ENCODE results near the gene CRADD. TPM values are rescaled to one million over a fixed set of nuclear protein-coding genes. Genes with fewer than 3 reads are reported as not detected.
A peak's percentile ranks its signal among the peaks of the same experiment; 100 is the strongest.
"Not testable (repeated sequence)": the region's sequence is repeated elsewhere in the genome, so short reads cannot be mapped to it uniquely, and the experiment has no call there.

CRADD gene
- total and polyA plus RNA-seq, 4 donors = 6.3 to 28.9 (median 16.6) TPM

DNA sequence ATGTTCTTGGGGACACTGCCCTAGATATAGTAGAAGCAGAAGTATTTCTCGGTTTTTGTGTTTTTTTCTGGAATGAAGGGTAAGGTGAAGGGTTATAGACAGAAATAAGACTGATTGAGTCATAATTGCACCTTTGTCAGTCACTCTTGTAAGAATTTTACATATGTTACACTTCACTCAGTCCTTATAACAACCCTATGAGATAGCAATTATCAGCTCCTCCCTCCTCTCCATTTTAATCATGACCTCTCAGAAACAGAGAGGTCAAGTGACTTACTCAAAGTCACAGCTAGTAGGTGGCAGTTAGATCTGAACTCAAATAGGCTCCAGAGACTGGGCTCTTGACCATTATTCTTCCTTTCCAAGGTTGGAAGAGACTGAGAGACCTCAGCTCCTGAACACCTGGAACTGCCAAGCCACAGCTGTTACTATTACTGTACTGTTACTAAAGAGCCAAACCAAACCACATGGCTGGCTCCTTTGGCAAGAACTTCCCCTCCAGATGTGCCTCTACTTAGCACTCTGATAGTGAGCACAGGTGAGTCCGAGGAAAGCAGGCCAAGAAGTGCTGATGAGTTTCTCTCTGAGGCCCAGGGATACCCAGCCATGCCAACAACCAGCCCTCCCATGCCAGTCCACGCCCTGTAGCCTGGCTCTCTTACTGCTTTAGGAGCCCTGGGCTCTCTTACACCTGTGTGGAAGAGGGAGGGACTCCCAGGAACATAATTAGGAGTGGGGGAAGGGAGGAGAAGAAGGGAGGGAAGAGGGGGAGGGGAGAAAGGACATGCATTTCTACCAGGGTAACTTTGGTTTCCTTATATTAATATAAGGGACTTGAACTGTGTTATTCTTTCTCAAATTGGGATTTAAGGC is 121.3 kb downstream of the CRADD start:
- ATAC-seq (ENCODE audit: insufficient read depth, low FRiP score) (no peak), DNase-seq (no peak)
- Histone ChIP-seq H3K9me3 (ENCODE audit: control insufficient read depth in 4 of 4, insufficient read depth in 3 of 4, low read length in 3 of 4) (no peaks in the 10 kb centered on the region), H3K9ac (ENCODE audit: insufficient read depth in 1 of 2, low read length in 2 of 2) (no peak overlapping the region), H3K36me3 (ENCODE audit: control insufficient read depth in 4 of 4, insufficient read depth in 4 of 4, low read length in 4 of 4) (no peaks in the 10 kb centered on the region), H3K4me3 (no peak overlapping the region), H3K4me1 (ENCODE audit: control insufficient read depth in 5 of 5, insufficient read depth in 5 of 5, low read length in 5 of 5) (peaks cover 3 to 32% (median 8%) of the 10 kb centered on the region in 5 donors), H3K27ac (ENCODE audit: low read depth in 1 of 2, low read length in 1 of 2) (peak overlapping the region in 1 of 2 donors; percentile 49), H3K27me3 (ENCODE audit: control insufficient read depth in 3 of 3, insufficient read depth in 3 of 3, low read length in 2 of 3) (no peaks in the 10 kb centered on the region)
- 78 to 88% methylated on average over 3 of the region's 3 CpGs for WGBS, 2 donors
- TF ChIP-seq CTCF (IDR thresholded peaks at IDR 0.05; ENCODE audit: control extremely low read depth, extremely low read depth) = no peak

DNA sequence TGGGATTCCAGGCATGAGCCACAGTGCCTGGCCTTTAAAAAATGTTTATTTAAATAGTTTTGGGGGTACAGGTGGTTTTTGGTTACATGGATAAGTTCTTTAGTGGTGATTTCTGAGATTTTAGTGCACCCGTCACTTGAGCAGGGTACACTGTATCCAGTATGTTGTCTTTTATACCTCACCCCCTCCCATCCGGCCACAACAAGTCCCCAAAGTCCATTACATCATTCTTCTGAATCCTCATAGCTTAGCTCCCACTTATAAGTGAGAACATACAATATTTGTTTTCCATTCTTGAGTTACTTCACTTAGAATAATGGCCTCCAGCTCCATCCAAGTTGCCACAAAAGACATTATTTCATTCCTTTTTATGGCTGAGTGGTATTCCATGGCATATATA is 124.5 kb downstream of the CRADD start:
- H3K4me3 ChIP-seq; H3K27me3 ChIP-seq (ENCODE audit: control insufficient read depth in 3 of 3, insufficient read depth in 3 of 3, low read length in 2 of 3); H3K36me3 ChIP-seq (ENCODE audit: control insufficient read depth in 4 of 4, insufficient read depth in 4 of 4, low read length in 4 of 4); H3K27ac ChIP-seq (ENCODE audit: low read depth in 1 of 2, low read length in 1 of 2); H3K9ac ChIP-seq (ENCODE audit: insufficient read depth in 1 of 2, low read length in 2 of 2); ATAC-seq (ENCODE audit: insufficient read depth, low FRiP score); H3K9me3 ChIP-seq (ENCODE audit: control insufficient read depth in 4 of 4, insufficient read depth in 3 of 4, low read length in 3 of 4); DNase-seq: not testable (repeated sequence)
- 85 to 86% methylated on average over 2 of the region's 2 CpGs for WGBS, 2 donors
- H3K4me1 ChIP-seq (ENCODE audit: control insufficient read depth in 5 of 5, insufficient read depth in 5 of 5, low read length in 5 of 5) = peaks cover 4 to 31% (median 12%) of the 10 kb centered on the region in 5 donors

DNA sequence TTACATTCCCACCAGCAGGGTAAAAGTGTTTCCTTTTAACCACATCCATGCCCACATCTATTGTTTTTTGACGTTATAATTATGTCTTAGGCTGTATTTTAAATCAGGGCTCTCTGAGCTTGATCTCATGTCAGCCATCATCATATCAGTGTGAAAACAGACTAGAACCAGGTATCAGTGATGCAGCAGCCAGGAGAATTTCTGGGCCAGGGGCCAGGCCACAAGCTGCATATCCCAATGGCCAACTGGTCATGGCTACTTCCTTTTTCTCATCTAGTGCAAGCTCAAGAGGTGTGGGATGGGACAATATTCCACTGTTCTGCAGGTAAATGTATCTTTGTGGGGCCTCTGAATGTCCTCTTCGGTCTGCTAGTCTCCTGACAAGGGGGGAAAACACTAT is 125.1 kb downstream of the CRADD start:
- H3K27ac ChIP-seq (ENCODE audit: low read depth in 1 of 2, low read length in 1 of 2) = peak overlapping the region in 1 of 2 donors; percentile 54
- WGBS, 2 donors = 85 to 94% methylated on average over 2 of the region's 2 CpGs

More for the DNA sequence above, 125.1 kb downstream of the CRADD start:
- Histone ChIP-seq H3K36me3 (ENCODE audit: control insufficient read depth in 4 of 4, insufficient read depth in 4 of 4, low read length in 4 of 4) (no peaks in the 10 kb centered on the region), H3K4me3 (no peak overlapping the region), H3K9me3 (ENCODE audit: control insufficient read depth in 4 of 4, insufficient read depth in 3 of 4, low read length in 3 of 4) (no peaks in the 10 kb centered on the region), H3K4me1 (ENCODE audit: control insufficient read depth in 5 of 5, insufficient read depth in 5 of 5, low read length in 5 of 5) (peaks cover 5 to 31% (median 12%) of the 10 kb centered on the region in 5 donors), H3K9ac (ENCODE audit: insufficient read depth in 1 of 2, low read length in 2 of 2) (no peak overlapping the region), H3K27me3 (ENCODE audit: control insufficient read depth in 3 of 3, insufficient read depth in 3 of 3, low read length in 2 of 3) (no peaks in the 10 kb centered on the region)
- ATAC-seq (ENCODE audit: insufficient read depth, low FRiP score) = no peak
- DNase-seq = no peak
- TF ChIP-seq CTCF (IDR thresholded peaks at IDR 0.05; ENCODE audit: control extremely low read depth, extremely low read depth) = no peak

Data from lung (tissue), 12 donors.